NB4 (cell line): ENCODE results near the gene DCTN2.

Experiments used
- CTCF ChIP-seq: IDR thresholded peaks from one replicate; pipeline ENCODE4 v1.5.1; 2012; ENCODE audit warnings: low read depth, low read length
- MAX ChIP-seq: IDR thresholded peaks from 2 replicates; pipeline ENCODE4 v1.6.1; 2011; ENCODE audit warnings: low read depth, low read length

GRCh38 chr12:57527184-57527583 is 19.8 kb downstream of the DCTN2 start:
- TF ChIP-seq CTCF (no peak), MAX (no peak)
